HFF-Myc (cell line): ENCODE measurements around the gene GET3.
"Not testable (repeated sequence)": the region's sequence is repeated elsewhere in the genome, so short reads cannot be mapped to it uniquely, and the experiment has no call there.

Experiments used
- DNase-seq: peaks from one replicate; pipeline ENCODE4 v3.0.0-alpha.2; 2011; ENCODE audit warnings: low read depth; ENCODE audit errors: extremely low read depth
- H3K4me3 ChIP-seq: replicated peaks from 2 replicates; pipeline ENCODE4 v1.5.1; 2011; ENCODE audit warnings: low read depth, mild to moderate bottlenecking, control low read depth, low read length
- TF ChIP-seq, protein P1 (sequence below): IDR thresholded peaks from 2 replicates; pipeline ENCODE4 v1.5.1; 2012; ENCODE audit warnings: mild to moderate bottlenecking, low read depth, low read length, control low read depth; ENCODE audit errors: missing control alignments

Gene GET3

DNA sequence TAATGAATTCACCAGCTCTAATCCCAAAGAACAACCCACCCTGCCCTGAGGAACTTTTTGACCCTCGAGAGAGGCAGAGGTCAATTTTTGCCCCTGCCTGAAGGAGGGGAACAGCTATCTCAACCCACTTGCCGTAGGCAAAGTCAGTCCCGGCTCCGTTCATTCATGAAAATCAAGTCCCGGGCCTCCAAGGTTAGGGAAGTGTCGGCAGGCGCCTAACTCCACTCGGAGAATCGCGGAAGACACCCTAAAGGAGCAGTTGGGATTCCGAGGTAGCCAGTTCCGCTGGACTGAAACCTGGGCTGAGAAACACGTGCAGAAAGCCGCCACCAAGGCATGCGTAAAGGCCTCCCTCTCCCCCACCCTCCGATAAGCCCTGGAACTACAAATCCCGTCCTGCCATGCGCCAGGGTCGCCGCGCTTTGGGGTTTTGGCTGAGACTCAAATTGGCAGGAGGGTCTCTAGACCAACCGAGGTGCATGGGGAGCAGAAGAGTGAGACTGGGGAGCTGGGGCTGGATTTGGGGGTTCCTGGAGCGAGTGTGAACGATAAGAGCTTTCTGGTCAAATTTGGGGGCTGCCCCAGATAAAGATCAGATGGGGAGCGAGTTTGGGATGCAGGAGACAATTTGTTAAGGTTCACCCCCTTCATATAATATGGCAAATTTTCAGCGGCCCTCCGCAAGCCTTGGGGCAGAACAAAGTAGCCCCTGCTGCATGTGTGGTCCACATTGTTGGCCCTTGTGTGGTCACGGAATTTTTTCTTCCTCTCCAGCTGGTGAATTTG is 13.5 kb upstream of the GET3 start, which contains the start of gene TNPO2:
Gene TNPO2 (minus strand): TSS at position 292 of the 786 bp plus-strand sequence. CDS start 2,955 bp downstream, outside the sequence.
- TF ChIP-seq, protein P1, sequence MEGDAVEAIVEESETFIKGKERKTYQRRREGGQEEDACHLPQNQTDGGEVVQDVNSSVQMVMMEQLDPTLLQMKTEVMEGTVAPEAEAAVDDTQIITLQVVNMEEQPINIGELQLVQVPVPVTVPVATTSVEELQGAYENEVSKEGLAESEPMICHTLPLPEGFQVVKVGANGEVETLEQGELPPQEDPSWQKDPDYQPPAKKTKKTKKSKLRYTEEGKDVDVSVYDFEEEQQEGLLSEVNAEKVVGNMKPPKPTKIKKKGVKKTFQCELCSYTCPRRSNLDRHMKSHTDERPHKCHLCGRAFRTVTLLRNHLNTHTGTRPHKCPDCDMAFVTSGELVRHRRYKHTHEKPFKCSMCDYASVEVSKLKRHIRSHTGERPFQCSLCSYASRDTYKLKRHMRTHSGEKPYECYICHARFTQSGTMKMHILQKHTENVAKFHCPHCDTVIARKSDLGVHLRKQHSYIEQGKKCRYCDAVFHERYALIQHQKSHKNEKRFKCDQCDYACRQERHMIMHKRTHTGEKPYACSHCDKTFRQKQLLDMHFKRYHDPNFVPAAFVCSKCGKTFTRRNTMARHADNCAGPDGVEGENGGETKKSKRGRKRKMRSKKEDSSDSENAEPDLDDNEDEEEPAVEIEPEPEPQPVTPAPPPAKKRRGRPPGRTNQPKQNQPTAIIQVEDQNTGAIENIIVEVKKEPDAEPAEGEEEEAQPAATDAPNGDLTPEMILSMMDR: no peak
- DNase-seq: peak; percentile 51
- H3K4me3 ChIP-seq: peak within 1 kb of the TSS; percentile 74

GRCh38 chr19:12725612-12726011 is 11.7 kb upstream of the GET3 start:
- not testable (repeated sequence) for DNase-seq, H3K4me3 ChIP-seq

DNA sequence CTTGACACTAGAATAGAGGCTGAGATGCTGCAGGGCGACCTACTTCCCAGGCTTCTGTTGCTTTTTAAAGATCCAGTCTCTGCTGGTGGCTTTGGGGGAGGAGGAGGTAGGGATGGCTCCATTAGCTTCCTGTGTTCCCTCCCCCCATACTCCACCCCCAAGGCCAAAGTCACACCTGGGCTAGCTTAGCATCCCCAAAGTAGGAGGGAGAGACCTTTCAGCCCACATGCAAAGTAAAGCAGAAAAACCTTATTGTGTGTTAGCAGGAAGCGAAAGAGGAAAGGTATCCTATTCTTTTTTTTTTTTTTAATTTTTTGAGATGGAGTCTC is 10.3 kb upstream of the GET3 start:
- TF ChIP-seq, protein P1: no peak
- no peak for DNase-seq
- H3K4me3 ChIP-seq: no peak overlapping the region

DNA sequence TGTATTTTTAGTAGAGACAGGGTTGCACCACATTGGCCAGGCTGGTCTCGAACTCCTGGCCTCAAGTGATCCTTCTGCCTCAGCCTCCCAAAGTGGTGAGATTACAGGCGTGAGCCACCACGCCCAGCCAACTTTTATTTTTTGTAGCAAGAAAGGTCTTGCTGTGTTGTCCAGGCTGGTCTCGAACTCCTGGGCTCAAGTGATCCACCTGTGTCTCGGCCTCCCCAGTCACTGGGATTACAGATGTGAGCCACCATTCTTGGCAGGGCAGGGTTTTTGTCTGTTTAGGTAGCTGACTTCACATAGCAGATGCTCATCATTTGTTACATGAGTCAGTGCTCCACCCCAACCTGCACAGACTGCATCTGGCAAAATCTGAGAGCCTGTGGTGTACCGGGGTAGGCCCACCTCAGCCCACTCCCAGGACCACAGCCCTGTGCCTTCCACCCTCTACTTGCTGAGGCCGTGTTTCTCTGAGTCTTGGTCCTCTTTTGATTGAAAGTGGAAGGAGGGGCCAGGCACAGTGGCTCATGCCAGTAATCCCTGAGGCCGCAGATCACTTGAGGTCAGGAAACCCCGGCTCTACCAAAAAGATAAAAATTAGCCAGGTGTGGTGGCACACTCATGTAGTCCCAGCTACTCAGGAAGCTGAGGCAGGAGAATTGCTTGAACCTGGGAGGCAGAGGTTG is 9.4 kb upstream of the GET3 start:
- TF ChIP-seq, protein P1: no peak
- no peak for DNase-seq
- no peak overlapping the region for H3K4me3 ChIP-seq

DNA sequence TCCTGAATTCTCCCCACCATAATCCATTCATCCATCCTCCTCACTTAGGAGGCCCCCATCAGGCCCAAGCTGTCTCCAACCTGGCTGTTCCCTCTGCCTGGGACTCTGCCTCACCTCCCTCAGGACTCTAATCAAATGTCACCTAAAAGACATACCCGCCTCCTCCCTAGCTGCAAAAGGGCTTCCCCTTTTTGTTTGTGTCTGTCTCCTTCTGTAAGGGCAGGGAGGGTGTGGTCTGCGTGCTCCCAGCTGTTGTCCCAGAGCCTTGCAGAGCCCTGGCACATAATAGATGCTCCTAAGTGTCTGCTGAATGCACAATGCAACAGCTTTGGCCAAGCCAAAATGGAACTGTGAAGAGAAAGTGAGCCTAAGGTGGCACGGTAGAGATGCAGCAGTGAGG is 7.2 kb upstream of the GET3 start:
- H3K4me3 ChIP-seq: no peak overlapping the region
- TF ChIP-seq, protein P1: no peak
- no peak for DNase-seq

DNA sequence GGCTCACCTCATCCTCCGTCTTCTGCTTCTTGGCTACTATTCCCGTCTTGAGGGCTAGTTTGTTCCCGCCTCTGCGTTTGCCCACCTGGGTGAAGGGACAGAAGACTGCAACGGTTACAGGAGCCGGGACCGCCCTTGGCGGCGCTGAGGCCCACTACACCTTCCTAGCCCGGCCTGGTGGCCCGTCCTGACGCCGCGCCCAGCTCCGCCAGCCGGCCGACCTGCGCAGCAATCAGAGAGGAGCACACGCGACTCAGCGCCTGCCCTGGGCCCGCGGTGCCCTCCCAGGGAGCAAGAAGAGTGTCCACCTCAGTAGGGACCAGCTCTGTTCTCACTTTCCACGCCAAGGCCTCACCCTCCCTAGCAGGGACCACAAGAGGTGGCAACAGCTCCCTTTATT is 6.0 kb upstream of the GET3 start:
- no peak for DNase-seq
- TF ChIP-seq, protein P1: no peak
- H3K4me3 ChIP-seq: no peak overlapping the region

GRCh38 chr19:12733369-12734214 is 3.7 kb upstream of the GET3 start:
- peak overlapping the region; percentile 96 for H3K4me3 ChIP-seq
- no peak for DNase-seq
- TF ChIP-seq, protein P1: peak; percentile 42
